G401.6 (cell line): ENCODE results near the gene ZNRF3.
"Not testable (repeated sequence)": the region's sequence is repeated elsewhere in the genome, so short reads cannot be mapped to it uniquely, and the experiment has no call there.

Source experiments
- FAIRE-seq: peaks from 2 replicates; lab custom pipeline; 2012; peaks lifted over from hg19 to GRCh38; lab: Jason Lieb, UNC

Gene ZNRF3

GRCh38 chr22:28908810-28909209 is 25.4 kb downstream of the ZNRF3 start:
- FAIRE-seq: not testable (repeated sequence)

DNA sequence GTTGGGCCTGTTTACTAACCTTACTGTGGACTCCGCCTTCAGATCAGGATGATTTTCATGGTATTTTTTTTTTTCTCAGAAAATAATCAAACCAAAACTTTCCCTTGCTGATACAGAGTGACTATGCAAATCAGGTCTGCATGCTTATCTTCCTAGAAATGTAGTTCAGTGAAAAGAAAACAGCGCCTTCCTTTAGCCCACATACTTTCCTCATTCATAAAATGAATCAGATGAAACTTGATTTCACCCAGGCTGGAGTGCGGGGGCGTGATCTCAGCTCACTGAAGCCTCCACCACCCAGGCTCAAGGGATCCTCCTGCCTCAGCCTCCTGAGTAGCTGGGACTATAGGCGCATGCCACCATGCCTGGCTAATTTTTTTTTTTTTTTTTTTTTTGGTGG is 26.0 kb downstream of the ZNRF3 start:
- no peak for FAIRE-seq

- FAIRE-seq: no peak
Observed at GRCh38 chr22:28910569-28911303, 27.4 kb downstream of the ZNRF3 start.

DNA sequence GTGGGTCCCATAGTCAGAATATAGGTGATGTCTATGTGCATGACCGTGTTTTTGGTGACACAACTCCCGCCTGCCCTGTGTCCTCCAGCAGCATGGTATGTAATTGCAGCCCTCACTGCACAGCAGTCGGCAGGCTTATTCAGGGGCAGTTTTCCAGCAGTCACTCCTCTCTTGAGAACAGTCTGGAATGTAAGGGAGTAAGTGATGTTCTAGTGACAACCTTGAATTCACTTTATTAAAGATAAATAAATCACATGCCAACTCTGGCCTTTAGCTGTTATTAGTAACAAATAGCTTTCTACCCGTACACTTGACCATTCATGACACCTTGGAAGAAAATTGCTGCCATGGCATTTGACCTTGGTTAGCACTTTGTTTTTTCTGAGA is 27.9 kb downstream of the ZNRF3 start:
- FAIRE-seq: no peak

DNA sequence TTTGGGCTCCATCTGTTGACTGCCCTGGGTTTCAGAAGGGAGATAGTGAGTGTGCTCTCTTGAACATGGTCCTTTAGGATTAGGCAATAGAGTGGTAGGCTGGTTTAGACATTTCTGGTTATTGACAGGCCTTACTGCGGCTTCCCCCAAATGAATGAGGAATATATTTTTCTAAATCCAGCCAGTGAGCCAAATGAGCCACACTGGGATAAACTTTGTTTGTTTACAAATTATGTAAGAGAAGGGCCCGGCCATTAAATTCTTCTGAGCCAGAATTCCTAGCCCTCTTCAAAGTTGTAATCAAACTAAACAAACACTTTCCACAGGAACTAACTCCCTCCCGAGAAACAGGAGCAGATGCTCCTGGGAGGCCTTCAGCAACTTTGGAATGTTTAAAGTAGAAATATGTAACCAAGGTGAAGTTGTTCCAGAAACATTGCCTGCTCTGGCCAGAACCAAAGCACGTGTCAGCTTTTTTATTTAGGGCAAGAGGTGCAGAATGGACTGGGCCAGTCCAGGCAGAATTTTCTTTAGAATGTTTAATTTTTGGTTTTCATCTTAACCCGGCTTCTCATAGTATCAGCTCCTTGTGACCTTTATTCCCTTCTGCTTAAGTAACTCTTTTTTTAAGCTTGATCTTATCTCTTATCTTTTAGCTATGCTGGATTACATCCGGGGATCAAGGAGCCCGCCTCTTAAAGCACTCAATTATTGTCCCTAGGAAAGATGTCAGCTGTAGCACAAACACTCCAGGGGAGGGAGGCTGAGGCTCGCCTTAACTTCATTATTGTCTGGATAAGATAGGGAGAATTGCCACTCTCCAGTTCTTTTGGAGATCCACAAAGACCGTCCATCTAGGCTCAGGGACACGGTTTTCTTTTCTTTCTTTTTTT is 28.7 kb downstream of the ZNRF3 start:
- FAIRE-seq: no peak

DNA sequence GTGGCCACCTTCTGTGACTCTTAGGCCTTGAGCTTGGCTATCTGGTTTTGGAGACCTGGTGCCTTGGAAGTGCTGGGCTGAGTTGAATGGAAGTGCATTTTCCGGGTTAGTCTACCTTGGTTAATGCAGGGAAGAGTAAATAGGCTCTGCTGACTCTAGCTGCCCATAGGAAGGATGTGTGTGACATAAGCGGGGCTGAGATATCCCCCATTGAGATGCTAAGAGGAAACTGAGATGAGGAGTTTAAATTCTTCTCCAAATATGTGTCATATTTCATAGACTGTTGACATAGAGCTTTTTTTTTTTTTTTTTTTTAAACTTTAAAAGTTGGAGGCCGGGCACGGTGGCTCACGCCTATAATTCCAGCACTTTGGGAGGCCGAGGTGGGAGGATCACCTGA is 30.8 kb downstream of the ZNRF3 start:
- FAIRE-seq: no peak

GRCh38 chr22:28915969-28916368 is 32.6 kb downstream of the ZNRF3 start:
- no peak for FAIRE-seq

DNA sequence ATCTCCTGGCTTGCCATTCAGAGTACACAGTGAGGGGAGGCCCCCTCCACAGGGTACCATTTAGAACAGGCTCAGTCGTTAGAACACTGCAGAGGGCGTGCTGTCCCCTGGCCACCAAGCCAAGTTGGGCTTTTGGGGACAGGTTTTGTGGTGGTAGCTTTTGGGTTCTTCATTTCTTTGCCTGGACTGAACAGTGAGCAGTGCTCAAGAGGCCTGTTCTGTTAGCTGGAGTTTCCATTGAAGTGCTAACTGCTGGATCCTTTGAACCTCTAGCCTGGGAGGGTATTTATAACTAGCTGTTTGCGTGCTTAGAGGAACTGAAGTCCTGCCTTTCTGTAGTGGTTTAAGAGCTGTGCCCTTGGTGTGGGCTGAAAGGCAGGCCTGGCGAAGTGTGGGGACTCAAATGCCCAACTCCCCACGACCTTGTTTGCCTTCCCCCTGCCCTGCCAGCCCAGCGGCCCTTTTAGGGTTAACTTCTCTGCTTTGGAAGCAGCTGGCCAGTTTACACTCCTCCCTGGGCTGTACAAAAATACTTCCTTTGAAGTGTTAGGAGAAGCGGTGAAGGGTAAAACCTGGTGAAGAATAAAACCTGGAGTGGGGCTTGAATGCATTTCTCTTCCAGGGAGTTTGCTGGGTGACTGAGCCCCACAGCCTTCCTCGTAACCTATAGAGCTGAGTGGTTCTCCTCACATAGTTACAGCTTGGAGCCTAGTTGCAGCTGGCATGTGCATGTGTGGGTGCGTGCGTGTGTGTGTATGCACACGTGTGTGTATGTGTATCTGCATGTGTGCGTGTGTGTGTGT is 34.6 kb downstream of the ZNRF3 start:
- peak; percentile 95 for FAIRE-seq

- no peak for FAIRE-seq
Observed at GRCh38 chr22:28918550-28919271, 35.3 kb downstream of the ZNRF3 start.

- no peak for FAIRE-seq
Observed at GRCh38 chr22:28920757-28921584, 37.6 kb downstream of the ZNRF3 start.

DNA sequence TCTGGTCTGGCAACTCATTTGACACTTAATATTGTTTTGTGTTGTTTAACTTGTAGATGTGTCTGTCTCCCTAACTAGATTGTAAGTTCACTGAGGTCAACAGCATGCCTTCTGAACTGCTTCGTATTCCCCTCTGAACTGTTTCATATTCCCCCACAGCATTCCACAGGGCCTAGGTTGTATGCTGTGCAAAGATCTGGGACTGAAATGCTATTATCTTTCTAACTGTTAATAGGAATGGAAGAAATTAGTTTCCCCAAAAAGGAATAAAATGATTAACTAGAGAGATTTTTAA is 38.2 kb downstream of the ZNRF3 start:
- no peak for FAIRE-seq

DNA sequence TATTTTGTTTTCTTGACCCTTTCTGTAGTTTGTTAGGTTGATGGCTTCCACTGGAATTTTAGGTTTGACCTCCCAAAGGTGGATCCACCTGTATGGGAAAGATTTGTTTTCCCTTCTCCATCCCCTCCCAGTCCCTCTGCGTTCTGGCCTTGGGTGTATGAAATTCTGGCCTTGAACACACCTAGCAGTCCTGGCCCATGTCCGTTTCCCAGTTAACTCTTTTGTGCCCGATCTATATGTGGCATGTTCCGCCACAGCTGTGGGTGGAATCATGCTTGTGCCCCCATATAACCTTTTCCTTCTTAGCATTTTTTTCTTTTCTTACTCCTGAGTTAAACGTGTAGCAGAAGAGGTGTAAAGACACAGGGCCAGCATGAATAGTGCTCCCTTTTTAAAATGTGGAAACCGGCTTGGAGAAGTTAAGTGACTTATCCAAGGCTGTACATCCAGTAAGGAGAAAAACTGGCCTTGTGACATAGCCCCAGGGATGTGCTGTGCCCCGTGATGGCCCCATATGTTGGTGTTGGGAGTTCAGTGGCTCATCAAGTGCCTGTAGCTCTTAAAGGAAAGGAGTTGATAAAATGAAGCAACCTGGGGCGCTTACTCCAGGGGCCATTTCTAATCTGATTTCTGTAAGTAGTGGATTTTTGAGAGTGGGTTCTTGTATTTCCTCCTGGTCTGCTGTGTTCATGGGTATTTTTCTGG is 39.3 kb downstream of the ZNRF3 start:
- FAIRE-seq: no peak

GRCh38 chr22:28923826-28924732 is 40.7 kb downstream of the ZNRF3 start:
- FAIRE-seq: no peak

DNA sequence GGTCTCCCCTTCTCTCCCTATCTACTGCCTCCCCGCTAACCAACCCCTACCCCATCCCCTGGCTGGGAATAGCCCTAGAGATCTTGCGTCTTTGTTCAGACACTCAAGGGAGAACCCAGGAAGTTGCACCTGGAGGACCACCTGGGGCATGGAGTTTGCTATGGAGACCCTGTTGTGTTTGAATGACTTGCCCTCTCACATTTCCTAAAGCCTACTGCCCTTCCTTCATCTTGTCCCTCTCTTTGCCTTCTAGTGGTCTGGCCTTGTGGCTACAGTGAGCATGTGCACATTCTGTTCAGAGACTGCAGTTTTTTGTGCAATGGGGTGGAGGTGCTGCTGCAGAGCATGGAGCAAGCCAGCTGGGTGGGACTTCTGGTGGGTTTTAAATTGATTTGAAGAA is 42.5 kb downstream of the ZNRF3 start:
- FAIRE-seq: no peak

GRCh38 chr22:28927630-28928029 is 44.3 kb downstream of the ZNRF3 start:
- FAIRE-seq: no peak

DNA sequence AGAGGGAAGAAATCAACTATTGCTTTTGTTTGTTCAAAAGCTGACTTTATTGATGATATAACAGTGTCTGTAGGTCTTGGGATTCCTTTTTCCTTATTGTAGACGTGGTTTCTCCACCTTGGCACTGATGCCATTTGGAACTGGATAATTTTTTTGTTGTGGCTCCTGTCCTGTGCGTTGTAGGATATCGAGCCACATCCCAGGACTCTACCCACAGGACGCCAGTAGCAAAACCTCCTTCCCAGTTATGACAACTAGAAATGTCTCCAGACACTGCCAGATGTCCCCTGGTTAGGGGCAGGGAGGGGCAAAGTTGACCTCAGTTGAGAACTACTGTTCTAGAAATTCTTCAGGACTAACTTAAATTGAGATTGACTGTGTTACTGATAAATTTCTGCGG is 45.8 kb downstream of the ZNRF3 start:
- no peak for FAIRE-seq

DNA sequence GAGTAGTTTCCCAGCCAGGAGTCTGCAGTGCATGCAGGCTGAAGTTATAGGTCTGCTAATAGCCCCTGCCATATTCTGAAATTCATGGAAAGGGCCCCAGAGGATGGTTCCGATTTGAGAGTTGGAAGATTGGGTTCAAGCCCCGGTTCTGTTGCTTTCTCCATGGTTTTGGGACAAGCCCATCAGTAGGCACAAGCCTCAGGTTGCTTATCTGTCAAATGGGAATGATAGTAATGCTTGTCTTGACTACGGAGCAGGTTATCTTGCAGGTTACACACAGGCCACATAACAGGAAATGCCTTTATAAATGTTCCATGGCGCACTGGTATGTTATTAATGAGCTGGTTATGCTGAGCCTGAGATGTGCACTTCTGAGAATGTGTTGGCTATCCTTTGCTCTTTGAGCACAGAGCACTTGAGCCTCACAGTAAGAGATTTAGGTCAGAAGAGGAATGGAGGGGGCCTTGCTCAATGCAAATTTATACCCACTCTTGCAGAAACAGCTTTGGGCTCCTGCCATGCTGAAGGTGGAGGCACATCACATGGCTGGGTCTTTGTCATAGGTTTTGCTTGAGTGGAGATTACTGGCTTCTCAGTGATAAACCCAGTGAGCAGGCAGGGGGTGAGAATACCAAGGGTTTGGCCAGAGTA is 47.1 kb downstream of the ZNRF3 start:
- no peak for FAIRE-seq

GRCh38 chr22:28931844-28932567 is 48.6 kb downstream of the ZNRF3 start:
- FAIRE-seq: no peak
